Ecto neural progenitor cell (in vitro differentiated cells): ENCODE results near the gene ZNF81.
"Not testable (repeated sequence)": the region's sequence is repeated elsewhere in the genome, so short reads cannot be mapped to it uniquely, and the experiment has no call there.

Source experiments
- DNase-seq: peaks from one replicate; pipeline ENCODE4 v3.0.0-alpha.2; 2018; ENCODE audit warnings: low spot score

The ZNF81 gene

DNA sequence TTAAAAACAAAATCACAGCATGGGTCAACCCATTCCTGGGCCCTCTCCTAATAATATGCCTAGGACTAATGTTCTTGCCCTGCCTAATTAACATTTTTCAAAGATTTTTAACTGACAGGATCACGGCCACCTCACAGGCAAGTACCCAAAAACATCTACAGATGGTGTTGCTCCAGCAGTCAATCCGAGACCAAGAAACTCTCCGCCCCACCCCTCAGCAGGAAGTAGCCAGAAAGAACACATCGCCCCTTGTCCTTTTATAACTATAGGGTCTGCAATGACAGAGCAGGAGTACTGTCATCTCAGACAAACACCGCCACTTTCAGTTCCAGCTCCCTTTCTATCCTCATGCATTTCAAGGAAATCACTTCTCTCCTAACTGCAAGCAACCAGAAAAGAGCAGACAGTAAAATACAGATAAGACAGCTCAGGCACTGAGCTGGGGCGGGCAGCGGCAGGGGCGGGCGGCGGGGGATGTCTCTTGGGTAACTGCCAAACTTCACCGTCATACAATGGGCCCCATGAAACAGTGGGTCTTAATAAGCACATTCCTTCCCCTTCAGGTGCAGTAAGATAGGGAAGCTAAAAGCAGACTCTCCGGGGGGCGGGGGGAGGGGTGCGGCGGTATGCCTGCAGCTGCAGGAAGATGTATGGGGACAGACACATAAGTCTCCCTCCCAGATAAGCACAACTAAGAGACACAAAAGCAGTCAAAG is 99.7 kb downstream of the ZNF81 start:
- no peak for DNase-seq

GRCh38 chrX:47936940-47937317 is 100.2 kb downstream of the ZNF81 start:
- DNase-seq, result no peak

DNA sequence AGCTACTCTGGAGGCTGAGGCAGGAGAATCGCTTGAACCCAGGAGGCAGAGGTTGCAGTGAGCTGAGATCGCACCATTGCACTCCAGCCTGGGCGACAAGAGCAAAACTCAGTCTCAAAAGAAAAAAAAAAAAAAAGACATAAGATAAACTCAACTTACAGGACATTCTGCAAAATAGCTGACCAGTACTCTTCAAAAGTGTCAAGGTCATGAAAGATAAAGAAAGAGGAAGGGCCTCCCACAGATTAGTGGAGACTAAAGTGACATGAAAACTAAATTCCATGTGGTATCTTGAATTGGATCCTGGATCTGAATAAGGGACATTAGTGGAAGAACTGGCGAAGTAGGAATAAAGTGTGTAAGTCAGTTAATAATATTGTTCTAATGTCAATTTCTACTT is 103.7 kb downstream of the ZNF81 start:
- no peak for DNase-seq

- DNase-seq, result no peak
These were observed 104.7 kb downstream of the ZNF81 start for GRCh38 chrX:47941423-47941822.

- DNase-seq, result not testable (repeated sequence)
These were observed 118.6 kb downstream of the ZNF81 start for GRCh38 chrX:47955295-47955694.

GRCh38 chrX:47956016-47956415 is 119.3 kb downstream of the ZNF81 start:
- DNase-seq, result no peak

- not testable (repeated sequence) for DNase-seq
These were observed 121.5 kb downstream of the ZNF81 start for GRCh38 chrX:47958206-47958605.

GRCh38 chrX:47958761-47959342 is 122.2 kb downstream of the ZNF81 start:
- no peak for DNase-seq

DNA sequence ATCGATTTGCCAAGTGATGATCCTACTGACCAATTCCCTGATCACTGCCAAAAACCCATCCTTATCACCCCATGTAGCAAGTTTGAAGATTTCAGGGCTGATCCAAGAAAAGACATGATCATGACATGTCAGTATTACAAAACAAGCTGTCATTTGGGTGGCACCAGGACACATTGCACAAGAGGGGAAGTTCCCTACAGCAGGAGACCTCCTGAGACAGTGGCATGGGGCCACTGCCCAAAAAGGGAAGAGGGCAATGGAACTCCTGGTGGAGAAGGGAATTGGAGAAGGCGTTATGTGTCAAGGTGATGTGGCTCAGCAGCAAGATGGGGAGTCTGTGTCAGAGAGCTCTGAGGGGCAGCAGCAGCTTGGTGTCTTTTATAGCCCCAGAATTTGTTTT is 123.7 kb downstream of the ZNF81 start:
- no peak for DNase-seq

DNA sequence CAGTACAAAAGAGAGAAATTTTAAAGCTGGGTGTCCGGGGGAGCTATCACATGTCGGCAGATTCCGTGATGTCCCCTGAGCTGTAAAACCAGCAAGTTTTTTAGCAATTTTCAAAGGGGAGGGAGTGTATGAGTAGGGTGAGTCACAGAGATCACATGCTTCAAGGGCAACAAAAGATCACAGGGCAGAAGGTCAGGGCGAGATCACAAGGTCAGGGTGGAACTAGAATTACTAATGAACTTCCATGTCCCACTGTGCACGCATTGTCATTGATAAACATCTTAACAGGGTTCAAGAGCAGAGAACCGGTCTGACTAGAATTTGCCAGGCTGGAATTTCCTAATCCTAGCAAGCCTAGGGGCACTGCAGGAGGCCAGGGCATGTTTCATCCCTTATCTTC is 125.1 kb downstream of the ZNF81 start:
- DNase-seq, result not testable (repeated sequence)

DNA sequence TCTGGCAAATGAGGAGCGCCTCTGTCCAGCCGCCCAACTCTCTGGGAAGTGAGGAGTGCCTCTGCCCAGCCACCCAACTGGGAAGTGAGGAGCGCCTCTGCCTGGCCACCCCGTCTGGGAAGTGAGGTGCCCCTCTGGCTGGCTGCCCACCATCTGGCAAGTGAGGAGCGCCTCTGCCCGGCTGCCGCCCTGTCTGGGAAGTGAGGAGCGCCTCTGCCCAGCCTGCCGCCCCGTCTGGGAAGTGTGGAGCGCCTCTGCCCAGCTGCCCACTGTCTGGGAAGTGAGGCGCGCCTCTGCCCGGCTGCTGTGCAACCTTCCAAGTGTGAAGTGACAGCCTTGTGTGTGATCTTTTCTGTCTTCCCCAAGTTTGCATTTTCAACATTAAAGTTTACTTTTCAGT is 128.8 kb downstream of the ZNF81 start:
- not testable (repeated sequence) for DNase-seq
